DMS153 (cell line): Measurements from ENCODE around the gene TMEM255A.
A peak's percentile ranks its signal among the peaks of the same experiment; 100 is the strongest.
"Not testable (repeated sequence)": the region's sequence is repeated elsewhere in the genome, so short reads cannot be mapped to it uniquely, and the experiment has no call there.

Experiments used
- DNase-seq: peaks from one replicate; lab custom pipeline; 2025; lab: John Stamatoyannopoulos, UW

The TMEM255A gene

GRCh38 chrX:120310861-120311726 is at the start of gene TMEM255A:
TSS of gene TMEM255A (minus strand) at chrX:120311461. CDS start at chrX:120311309, 152 bp downstream.
- no peak for DNase-seq

GRCh38 chrX:120358737-120359456 is 47.6 kb upstream of the TMEM255A start:
- no peak for DNase-seq

- DNase-seq = no peak
Observed at GRCh38 chrX:120357186-120357585, 45.9 kb upstream of the TMEM255A start.

- DNase-seq = no peak
Observed at GRCh38 chrX:120356084-120356483, 44.8 kb upstream of the TMEM255A start.

- no peak for DNase-seq
Observed at GRCh38 chrX:120350450-120351138, 39.3 kb upstream of the TMEM255A start.

- DNase-seq = not testable (repeated sequence)
Observed at GRCh38 chrX:120344566-120344965, 33.3 kb upstream of the TMEM255A start.

- no peak for DNase-seq
Observed at GRCh38 chrX:120336899-120337298, 25.6 kb upstream of the TMEM255A start.

- DNase-seq = no peak
Observed at GRCh38 chrX:120335289-120335688, 24.0 kb upstream of the TMEM255A start.

- no peak for DNase-seq
Observed at GRCh38 chrX:120334603-120335002, 23.3 kb upstream of the TMEM255A start.

GRCh38 chrX:120334151-120334550 is 22.9 kb upstream of the TMEM255A start:
- no peak for DNase-seq

- no peak for DNase-seq
Observed at GRCh38 chrX:120332394-120332793, 21.1 kb upstream of the TMEM255A start.

- no peak for DNase-seq
Observed at GRCh38 chrX:120331116-120331515, 19.9 kb upstream of the TMEM255A start.

- DNase-seq = no peak
Observed at GRCh38 chrX:120321520-120322281, 10.4 kb upstream of the TMEM255A start.

- DNase-seq = no peak
Observed at GRCh38 chrX:120318411-120318810, 7.2 kb upstream of the TMEM255A start.

- DNase-seq = no peak
Observed at GRCh38 chrX:120316587-120317283, 5.5 kb upstream of the TMEM255A start.

- DNase-seq = no peak
Observed at GRCh38 chrX:120315776-120316175, 4.5 kb upstream of the TMEM255A start.

- peak; percentile 12 for DNase-seq
Observed at GRCh38 chrX:120311727-120312063, 434 bp upstream of the TMEM255A start.

- no peak for DNase-seq
Observed at GRCh38 chrX:120309873-120310705, 1.2 kb downstream of the TMEM255A start.

GRCh38 chrX:120308959-120309872 is 2.0 kb downstream of the TMEM255A start:
- peak; percentile 86 for DNase-seq
